Kidney epithelial cell (primary cell): ENCODE data around the gene GOLGA8K. TPM values are rescaled to one million over a fixed set of nuclear protein-coding genes. Genes with fewer than 3 reads are reported as not detected.
"Not testable (repeated sequence)": the region's sequence is repeated elsewhere in the genome, so short reads cannot be mapped to it uniquely, and the experiment has no call there.

Experiments used
- DNase-seq: peaks from one replicate; pipeline ENCODE4 v3.0.0-alpha.2; 2010; ENCODE audit warnings: low read depth
- H3K27me3 ChIP-seq: 2 replicates; pipeline ENCODE4 v1.6.0; 2011; ENCODE audit warnings: low read length; ENCODE audit not compliant: control insufficient read depth, insufficient read depth
- H3K36me3 ChIP-seq: 2 replicates; pipeline ENCODE4 v1.5.1; 2011; ENCODE audit warnings: low read length; ENCODE audit not compliant: control insufficient read depth, insufficient read depth
- H3K4me3 ChIP-seq: 2 replicates; pipeline ENCODE4 v1.5.1; 2011; ENCODE audit warnings: low read depth, mild to moderate bottlenecking, control low read depth, low read length
- total RNA-seq: library from RNA; depleted of rRNA; stranded (reverse); fragments of >200 nt; gene quantifications from 2 replicates; pipeline ENCODE4 v1.2.3, GENCODE V29; 2015

The GOLGA8K gene
- total RNA-seq: 0.07 TPM in 1 of 2 replicates, not detected in the other

GRCh38 chr15:32403192-32403591 is at the start of gene GOLGA8K:
Gene GOLGA8K, minus strand, starts transcription at chr15:32403292. Its CDS starts 98 bp downstream, at chr15:32403194.
- not testable (repeated sequence) for H3K36me3 ChIP-seq, H3K27me3 ChIP-seq, DNase-seq, H3K4me3 ChIP-seq

DNA sequence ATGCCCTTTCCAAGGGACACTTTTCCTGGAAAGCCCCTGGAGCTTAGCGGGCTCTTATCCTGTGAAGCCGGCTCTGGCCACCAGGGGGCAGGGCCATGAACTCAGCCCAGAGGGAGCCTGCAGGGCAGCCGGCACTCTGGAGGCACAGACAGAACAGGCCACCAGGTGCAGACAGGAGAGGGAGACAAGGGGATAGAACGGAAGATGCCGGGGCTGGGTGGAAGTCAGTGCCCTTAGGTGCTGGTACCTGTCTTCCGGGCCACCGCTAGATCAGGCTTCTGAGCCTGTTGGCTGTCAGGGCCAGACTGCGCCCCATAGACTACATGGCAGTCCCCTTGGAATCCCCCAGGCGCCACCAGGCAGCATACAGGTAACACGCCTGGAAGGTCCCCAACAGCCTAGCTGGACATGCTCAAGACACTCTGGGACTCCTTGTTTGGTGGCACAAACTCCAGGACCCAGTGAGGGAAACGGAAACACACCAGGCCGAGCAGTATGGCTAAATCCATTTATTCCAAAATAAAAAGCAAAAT is 37.4 kb upstream of the GOLGA8K start:
- not testable (repeated sequence) for H3K4me3 ChIP-seq, DNase-seq, H3K36me3 ChIP-seq, H3K27me3 ChIP-seq

GRCh38 chr15:32434102-32434963 is 31.2 kb upstream of the GOLGA8K start:
- H3K4me3 ChIP-seq, DNase-seq, H3K36me3 ChIP-seq, H3K27me3 ChIP-seq: not testable (repeated sequence)

GRCh38 chr15:32427635-32428034 is 24.5 kb upstream of the GOLGA8K start:
- not testable (repeated sequence) for H3K4me3 ChIP-seq, DNase-seq, H3K27me3 ChIP-seq, H3K36me3 ChIP-seq

GRCh38 chr15:32426511-32426910 is 23.4 kb upstream of the GOLGA8K start:
- H3K4me3 ChIP-seq, H3K27me3 ChIP-seq, H3K36me3 ChIP-seq, DNase-seq: not testable (repeated sequence)

GRCh38 chr15:32407903-32408302 is 4.8 kb upstream of the GOLGA8K start:
- not testable (repeated sequence) for H3K4me3 ChIP-seq, H3K27me3 ChIP-seq, DNase-seq, H3K36me3 ChIP-seq

DNA sequence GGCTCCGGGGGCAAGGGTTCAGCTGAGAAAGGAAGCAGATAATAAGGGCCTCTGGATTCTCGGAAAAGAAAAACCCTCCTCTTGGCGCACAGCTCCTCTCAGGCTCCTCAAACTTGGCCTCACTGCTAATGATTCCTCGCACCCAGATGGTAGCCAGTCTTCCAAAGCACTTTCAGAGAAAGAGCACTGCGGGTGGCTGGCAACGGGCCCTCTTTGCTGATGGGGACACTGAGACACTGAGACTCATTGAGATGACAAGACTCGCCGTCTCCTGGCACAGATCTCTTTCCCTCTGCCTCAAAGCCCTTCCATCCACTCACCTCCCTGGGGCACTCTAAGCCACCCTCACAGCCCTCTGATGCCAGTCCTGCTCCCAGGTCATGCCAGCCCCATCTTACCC is 6.6 kb downstream of the GOLGA8K start:
- not testable (repeated sequence) for H3K27me3 ChIP-seq, H3K4me3 ChIP-seq, H3K36me3 ChIP-seq, DNase-seq

GRCh38 chr15:32394745-32395144 is 8.3 kb downstream of the GOLGA8K start:
- H3K27me3 ChIP-seq, H3K36me3 ChIP-seq, DNase-seq, H3K4me3 ChIP-seq: not testable (repeated sequence)

- H3K4me3 ChIP-seq, H3K27me3 ChIP-seq, H3K36me3 ChIP-seq, DNase-seq: not testable (repeated sequence)
These were observed 14.9 kb downstream of the GOLGA8K start for GRCh38 chr15:32388050-32388648.

- H3K4me3 ChIP-seq, H3K36me3 ChIP-seq, H3K27me3 ChIP-seq, DNase-seq: not testable (repeated sequence)
These were observed 17.1 kb downstream of the GOLGA8K start for GRCh38 chr15:32385823-32386495.

DNA sequence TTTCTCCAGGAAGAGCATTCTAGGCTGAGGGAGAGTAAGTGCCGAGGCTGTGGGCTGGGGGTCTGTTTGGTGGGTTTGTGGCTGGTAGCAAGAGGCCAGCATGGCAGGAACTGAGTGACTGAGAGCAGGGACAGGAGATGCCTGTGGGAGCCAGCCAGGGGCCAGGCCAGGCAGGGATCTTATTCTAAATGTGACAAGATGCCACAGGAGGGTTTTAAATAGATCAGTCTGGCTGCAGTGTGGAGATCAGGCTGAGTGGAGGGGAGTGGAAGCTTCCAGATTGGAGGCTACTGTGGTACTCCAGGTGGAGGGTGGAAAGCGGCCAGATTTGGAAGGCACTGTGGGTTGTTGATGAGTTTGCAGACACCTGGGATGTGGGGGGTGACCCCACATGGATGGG is 28.9 kb downstream of the GOLGA8K start:
- not testable (repeated sequence) for H3K36me3 ChIP-seq, H3K27me3 ChIP-seq, H3K4me3 ChIP-seq, DNase-seq

GRCh38 chr15:32373707-32374106 is 29.4 kb downstream of the GOLGA8K start:
- DNase-seq, H3K27me3 ChIP-seq, H3K4me3 ChIP-seq, H3K36me3 ChIP-seq: not testable (repeated sequence)

DNA sequence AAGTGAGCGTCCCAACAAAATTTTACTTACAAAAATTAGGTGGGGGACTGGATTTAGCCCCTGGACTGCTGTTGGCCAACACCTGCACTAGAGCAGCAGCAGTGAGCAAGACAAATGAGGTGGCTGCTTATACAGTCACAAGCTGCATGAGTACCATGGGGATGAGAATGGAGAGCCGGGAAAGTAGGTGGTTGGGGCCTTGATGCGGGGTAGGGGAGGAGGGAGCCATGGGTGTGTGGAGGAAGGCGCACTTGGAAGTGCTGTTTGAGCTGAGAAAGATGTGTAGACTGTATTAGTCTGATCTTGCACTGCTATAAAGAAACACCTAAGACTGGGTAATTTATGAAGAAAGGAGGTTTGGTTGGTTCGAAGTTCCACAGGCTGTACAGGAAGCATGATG is 31.0 kb downstream of the GOLGA8K start:
- not testable (repeated sequence) for H3K36me3 ChIP-seq, DNase-seq, H3K27me3 ChIP-seq, H3K4me3 ChIP-seq

DNA sequence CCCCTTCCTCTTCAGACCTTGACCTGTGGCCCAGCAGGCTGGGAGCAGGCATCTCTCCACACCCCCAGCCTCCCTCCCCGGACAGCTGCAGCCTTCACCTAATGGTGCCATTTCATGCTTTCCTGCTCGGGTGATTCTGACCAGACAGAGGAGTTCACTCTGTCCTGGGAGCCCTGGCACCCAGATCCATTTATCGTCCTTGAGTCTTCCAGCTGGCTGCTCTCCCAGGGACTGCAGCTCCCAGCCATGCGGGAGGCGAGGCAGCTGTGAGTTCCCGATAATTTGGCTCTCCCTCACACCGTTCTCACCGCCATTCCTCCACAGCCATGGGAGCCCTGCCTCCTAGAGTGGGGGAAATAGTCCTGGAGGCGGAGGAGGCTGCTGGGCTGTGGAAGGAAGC is 32.6 kb downstream of the GOLGA8K start:
- H3K4me3 ChIP-seq, DNase-seq, H3K36me3 ChIP-seq, H3K27me3 ChIP-seq: not testable (repeated sequence)

GRCh38 chr15:32370064-32370463 is 33.0 kb downstream of the GOLGA8K start:
- not testable (repeated sequence) for DNase-seq, H3K36me3 ChIP-seq, H3K27me3 ChIP-seq, H3K4me3 ChIP-seq
